Hepatocyte (in vitro differentiated cells): Measurements from ENCODE around the gene DSCAML1. TPM values are rescaled to one million over a fixed set of nuclear protein-coding genes. Genes with fewer than 3 reads are reported as not detected.

Experiments used
- DNase-seq: peaks from one replicate; pipeline ENCODE4 v3.0.0-alpha.2; 2016; ENCODE audit warnings: low spot score
- H2AFZ ChIP-seq: fragments of 200-600 bp; sonication (generic); 2 replicates; pipeline ENCODE4 v1.6.0; 2016; ENCODE audit warnings: antibody characterized with exemption, mild to moderate bottlenecking
- H3K27ac ChIP-seq: fragments of 200-600 bp; sonication (generic); 2 replicates; pipeline ENCODE4 v1.5.1; 2016; ENCODE audit warnings: mild to moderate bottlenecking
- H3K27me3 ChIP-seq: fragments of 200-600 bp; sonication (generic); 2 replicates; pipeline ENCODE4 v1.6.1; 2016
- H3K36me3 ChIP-seq: fragments of 200-600 bp; sonication (generic); replicated peaks from 2 replicates; pipeline ENCODE4 v1.5.1; 2016; ENCODE audit warnings: low read depth; ENCODE audit not compliant: insufficient read depth
- H3K4me1 ChIP-seq: fragments of 200-600 bp; sonication (generic); 2 replicates; pipeline ENCODE4 v1.5.1; 2016; ENCODE audit warnings: mild to moderate bottlenecking, moderate library complexity; ENCODE audit not compliant: insufficient read depth
- H3K4me2 ChIP-seq: fragments of 200-600 bp; sonication (generic); 2 replicates; pipeline ENCODE4 v1.6.0; 2016
- H3K4me3 ChIP-seq: fragments of 200-600 bp; sonication (generic); 2 replicates; pipeline ENCODE4 v1.5.1; 2016; ENCODE audit warnings: mild to moderate bottlenecking
- H3K79me2 ChIP-seq: fragments of 200-600 bp; sonication (generic); 2 replicates; pipeline ENCODE4 v1.6.0; 2017; ENCODE audit warnings: mild to moderate bottlenecking
- H3K9me2 ChIP-seq: fragments of 200-600 bp; sonication (generic); replicated peaks from 2 replicates; pipeline ENCODE4 v1.6.0; 2017; ENCODE audit warnings: mild to moderate bottlenecking; ENCODE audit not compliant: insufficient read depth
- H3K9me3 ChIP-seq: fragments of 200-600 bp; sonication (generic); 2 replicates; pipeline ENCODE4 v1.5.1; 2016; ENCODE audit warnings: low read depth, mild to moderate bottlenecking
- H4K20me1 ChIP-seq: fragments of 200-600 bp; sonication (generic); 2 replicates; pipeline ENCODE4 v1.6.0; 2016; ENCODE audit warnings: mild to moderate bottlenecking; ENCODE audit not compliant: insufficient read depth, poor library complexity, severe bottlenecking
- EZH2 ChIP-seq: fragments of 200-600 bp; sonication (generic); IDR thresholded peaks from 2 replicates; pipeline ENCODE4 v1.6.1; 2016; ENCODE audit warnings: antibody characterized with exemption, mild to moderate bottlenecking, borderline replicate concordance
- EZH2phosphoT487 ChIP-seq: fragments of 200-600 bp; sonication (generic); IDR thresholded peaks from one replicate; pipeline ENCODE4 v1.6.1; 2018; ENCODE audit warnings: antibody characterized with exemption, mild to moderate bottlenecking, low read depth, moderate library complexity; ENCODE audit not compliant: unreplicated experiment, severe bottlenecking
- WGBS: methylation state at CpG from one replicate; pipeline ENCODE4 v1.1.6; 2016; ENCODE audit warnings: low lambda C conversion rate; ENCODE audit errors: missing lambda C conversion rate; 5-methylcytosine and 5-hydroxymethylcytosine counted together
- polyA plus RNA-seq: library from polyadenylated mRNA; unstranded; fragments of >200 nt; fragmentation: Nextera tagmentation; extraction: Ambion mirVana; gene quantifications from 2 replicates; pipeline ENCODE4 v1.2.1, GENCODE V29; 2016
- total RNA-seq: library from RNA; depleted of rRNA; stranded (reverse); fragments of >200 nt; gene quantifications from 2 replicates; pipeline ENCODE4 v1.2.3, GENCODE V29; 2014
- TF ChIP-seq, protein P1 (sequence below): fragments of 200-600 bp; sonication (generic); IDR thresholded peaks from 2 replicates; pipeline ENCODE4 v1.5.1; 2016; ENCODE audit warnings: antibody characterized with exemption, mild to moderate bottlenecking; ENCODE audit not compliant: poor library complexity

The DSCAML1 gene
- total and polyA plus RNA-seq, 2 experiments from 2014 or later: 0.46 to 2.6 TPM

DNA sequence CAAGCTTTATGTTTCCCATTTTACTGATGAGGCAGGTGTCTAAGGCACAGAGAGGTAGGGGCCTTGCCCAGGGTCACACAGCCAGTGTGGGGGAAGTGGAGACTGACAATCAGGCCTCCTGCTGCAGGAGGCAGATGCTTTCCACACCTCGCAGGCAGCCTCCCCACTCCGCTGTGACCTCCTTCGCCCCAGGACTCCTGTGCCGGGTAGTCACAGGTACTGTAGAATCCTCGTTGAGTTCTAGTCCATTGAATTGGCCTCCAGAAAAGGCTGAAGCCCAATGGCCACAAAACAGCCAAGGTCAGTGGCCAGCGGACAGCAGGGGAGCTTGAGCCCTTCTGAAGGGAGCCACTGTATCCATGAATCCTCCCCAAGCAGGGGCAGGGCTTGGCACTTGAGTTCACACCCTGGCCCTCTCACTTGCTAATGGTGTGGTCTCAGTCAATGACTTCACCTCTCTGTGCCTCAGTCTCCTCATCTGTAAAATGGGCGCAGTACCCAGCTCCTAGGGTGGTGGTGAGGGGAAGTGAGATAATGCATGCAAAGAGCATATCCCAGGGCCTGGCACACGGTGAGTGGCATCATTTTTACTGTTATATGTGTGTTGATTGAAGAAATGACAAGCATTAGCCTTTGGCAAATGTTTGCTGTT, 28.6 kb upstream of the DSCAML1 start:
- Histone ChIP-seq H3K9me2 (no peaks in the 10 kb centered on the region), H4K20me1 (no peaks in the 10 kb centered on the region), H3K4me1 (peaks cover 32% of the 10 kb centered on the region), H3K27ac (no peak overlapping the region), H3K4me2 (no peak overlapping the region), H3K9me3 (no peaks in the 10 kb centered on the region), H3K4me3 (no peak overlapping the region), H3K79me2 (no peaks in the 10 kb centered on the region), H3K27me3 (no peaks in the 10 kb centered on the region), H2AFZ (no peak overlapping the region), H3K36me3 (no peaks in the 10 kb centered on the region)
- WGBS: 93% methylated on average over 8 of the region's 8 CpGs
- no peak for DNase-seq
- TF ChIP-seq, protein P1, sequence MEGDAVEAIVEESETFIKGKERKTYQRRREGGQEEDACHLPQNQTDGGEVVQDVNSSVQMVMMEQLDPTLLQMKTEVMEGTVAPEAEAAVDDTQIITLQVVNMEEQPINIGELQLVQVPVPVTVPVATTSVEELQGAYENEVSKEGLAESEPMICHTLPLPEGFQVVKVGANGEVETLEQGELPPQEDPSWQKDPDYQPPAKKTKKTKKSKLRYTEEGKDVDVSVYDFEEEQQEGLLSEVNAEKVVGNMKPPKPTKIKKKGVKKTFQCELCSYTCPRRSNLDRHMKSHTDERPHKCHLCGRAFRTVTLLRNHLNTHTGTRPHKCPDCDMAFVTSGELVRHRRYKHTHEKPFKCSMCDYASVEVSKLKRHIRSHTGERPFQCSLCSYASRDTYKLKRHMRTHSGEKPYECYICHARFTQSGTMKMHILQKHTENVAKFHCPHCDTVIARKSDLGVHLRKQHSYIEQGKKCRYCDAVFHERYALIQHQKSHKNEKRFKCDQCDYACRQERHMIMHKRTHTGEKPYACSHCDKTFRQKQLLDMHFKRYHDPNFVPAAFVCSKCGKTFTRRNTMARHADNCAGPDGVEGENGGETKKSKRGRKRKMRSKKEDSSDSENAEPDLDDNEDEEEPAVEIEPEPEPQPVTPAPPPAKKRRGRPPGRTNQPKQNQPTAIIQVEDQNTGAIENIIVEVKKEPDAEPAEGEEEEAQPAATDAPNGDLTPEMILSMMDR: no peak
- TF ChIP-seq EZH2 (no peak), EZH2phosphoT487 (no peak)

DNA sequence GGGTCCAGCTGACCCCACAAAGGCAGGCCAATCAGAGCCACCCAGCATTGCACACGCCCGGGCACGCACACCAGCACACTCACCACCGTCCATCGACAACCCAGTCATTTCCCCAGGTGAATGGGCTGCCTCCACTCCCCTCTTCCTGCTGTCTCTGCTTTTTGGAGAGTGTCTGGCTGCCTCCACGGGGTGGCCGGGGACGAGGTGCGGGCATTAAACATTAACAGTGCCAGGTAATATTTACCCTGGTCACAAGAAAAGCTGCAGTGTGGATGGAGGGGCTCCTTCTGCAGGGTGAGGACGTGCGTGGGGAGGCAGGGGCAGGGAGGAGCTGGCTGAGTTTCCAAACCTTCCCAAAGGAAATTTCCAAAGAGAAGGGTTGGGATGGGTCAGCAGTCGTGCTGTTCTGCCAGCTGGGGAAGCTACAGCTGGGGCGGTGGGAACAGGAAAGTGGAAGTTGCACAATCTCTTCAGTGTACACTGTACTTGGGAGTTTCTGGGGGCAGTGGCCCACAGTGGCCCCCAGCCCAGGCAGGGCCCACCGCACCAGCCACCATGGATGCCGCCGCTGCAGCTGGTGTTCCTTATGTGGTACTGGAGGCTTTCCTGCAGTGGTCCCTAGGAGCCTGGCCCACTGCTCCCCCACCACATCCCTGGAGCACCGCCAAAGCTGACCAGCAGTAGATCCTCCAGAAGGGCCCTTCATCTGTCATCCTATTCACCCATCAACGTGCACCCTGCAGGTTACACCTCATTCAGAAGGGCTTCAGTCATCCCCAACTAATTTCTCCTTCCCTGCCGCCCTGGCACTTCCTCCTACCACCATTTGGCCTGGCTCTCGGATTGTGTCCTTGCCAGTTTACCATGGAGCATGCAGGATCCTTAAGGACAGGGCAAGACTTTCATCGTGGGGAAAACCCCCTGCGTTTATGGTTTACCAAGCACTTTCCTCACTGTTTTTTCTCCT, 27.8 kb upstream of the DSCAML1 start, which contains the start of gene FXYD2:
Gene FXYD2 (minus strand): TSS at position 174 of the 967 bp plus-strand sequence. CDS start 66 bp downstream, at position 108.
- WGBS: 78% methylated on average over 22 of the region's 22 CpGs
- Histone ChIP-seq H3K27me3 (no peaks in the 10 kb centered on the region), H3K4me3 (no peak within 1 kb of the TSS), H3K27ac (peak within 1 kb of the TSS; percentile 30), H3K4me1 (peaks cover 32% of the 10 kb centered on the region), H3K36me3 (no peaks in the 10 kb centered on the region), H3K9me3 (no peaks in the 10 kb centered on the region), H3K4me2 (peak within 1 kb of the TSS; percentile 46), H2AFZ (no peak within 1 kb of the TSS), H3K9me2 (no peaks in the 10 kb centered on the region), H3K79me2 (no peaks in the 10 kb centered on the region), H4K20me1 (no peaks in the 10 kb centered on the region)
- no peak for TF ChIP-seq EZH2phosphoT487
- no peak for TF ChIP-seq EZH2
- TF ChIP-seq, protein P1: no peak
- DNase-seq: no peak

DNA sequence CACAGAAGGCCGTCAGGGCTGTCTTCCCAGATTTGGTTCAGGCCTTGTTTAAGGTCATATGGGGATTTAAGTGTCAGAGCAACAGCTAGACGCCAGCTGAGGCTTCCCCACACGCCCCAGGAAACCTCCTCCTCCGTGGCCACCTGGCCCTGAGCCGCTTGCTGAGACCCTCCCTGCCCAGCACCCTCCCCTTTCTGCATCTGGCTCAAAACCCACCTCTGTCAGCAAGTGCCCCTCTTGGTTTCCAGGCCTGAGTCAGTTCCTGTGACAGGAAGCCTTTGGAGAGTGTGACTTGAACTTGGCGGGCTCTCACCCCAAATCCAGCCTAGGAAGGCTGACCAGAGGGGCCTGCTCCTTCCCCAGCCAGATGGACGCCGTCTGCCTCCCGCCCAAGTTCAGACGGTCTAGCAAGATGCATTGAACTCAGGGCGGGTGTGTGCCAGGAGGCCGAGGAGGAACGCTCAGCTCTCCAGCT, 27.0 kb upstream of the DSCAML1 start:
- Histone ChIP-seq H3K79me2 (no peaks in the 10 kb centered on the region), H4K20me1 (no peaks in the 10 kb centered on the region), H3K27ac (peak overlapping the region; percentile 30), H3K4me3 (no peak overlapping the region), H3K9me3 (no peaks in the 10 kb centered on the region), H3K27me3 (no peaks in the 10 kb centered on the region), H2AFZ (no peak overlapping the region), H3K4me2 (peak overlapping the region; percentile 46), H3K9me2 (no peaks in the 10 kb centered on the region), H3K4me1 (peaks cover 28% of the 10 kb centered on the region), H3K36me3 (no peaks in the 10 kb centered on the region)
- TF ChIP-seq EZH2 (no peak), EZH2phosphoT487 (no peak)
- TF ChIP-seq, protein P1: no peak
- no peak for DNase-seq
- WGBS: 67% methylated on average over 13 of the region's 13 CpGs
